Smooth muscle cell (in vitro differentiated cells): ENCODE measurements around the gene SHISA4. TPM values are rescaled to one million over a fixed set of nuclear protein-coding genes. Genes with fewer than 3 reads are reported as not detected.

Experiments used
- DNase-seq: peaks from one replicate; lab custom pipeline; 2025; ENCODE audit not compliant: unreplicated experiment; lab: John Stamatoyannopoulos, UW
- H2AFZ ChIP-seq: fragments of 200-600 bp; sonication (generic); 2 replicates; pipeline ENCODE4 v1.6.0; 2016; ENCODE audit warnings: antibody characterized with exemption, low read depth, mild to moderate bottlenecking
- H3F3A ChIP-seq: fragments of 200-600 bp; sonication (generic); 2 replicates; pipeline ENCODE4 v1.6.0; 2017; ENCODE audit warnings: antibody characterized with exemption, low read depth
- H3K27ac ChIP-seq: fragments of 200-600 bp; sonication (generic); 2 replicates; pipeline ENCODE4 v1.5.1; 2016; ENCODE audit warnings: low read depth, mild to moderate bottlenecking
- H3K27me3 ChIP-seq: fragments of 200-600 bp; sonication (generic); 2 replicates; pipeline ENCODE4 v1.6.1; 2016; ENCODE audit warnings: low read depth, mild to moderate bottlenecking
- H3K36me3 ChIP-seq: fragments of 200-600 bp; sonication (generic); 2 replicates; pipeline ENCODE4 v1.5.1; 2016; ENCODE audit warnings: low read depth
- H3K4me1 ChIP-seq: fragments of 200-600 bp; sonication (generic); 2 replicates; pipeline ENCODE4 v1.5.1; 2016; ENCODE audit warnings: low read depth
- H3K4me2 ChIP-seq: fragments of 200-600 bp; sonication (generic); 2 replicates; pipeline ENCODE4 v1.6.0; 2016; ENCODE audit warnings: mild to moderate bottlenecking
- H3K4me3 ChIP-seq: fragments of 200-600 bp; sonication (generic); 2 replicates; pipeline ENCODE4 v1.5.1; 2016; ENCODE audit warnings: mild to moderate bottlenecking
- H3K79me2 ChIP-seq: fragments of 200-600 bp; sonication (generic); 2 replicates; pipeline ENCODE4 v1.6.0; 2016; ENCODE audit warnings: low read depth, mild to moderate bottlenecking
- H3K9ac ChIP-seq: fragments of 200-600 bp; sonication (generic); 2 replicates; pipeline ENCODE4 v1.6.0; 2016; ENCODE audit warnings: low read depth
- H3K9me3 ChIP-seq: fragments of 200-600 bp; sonication (generic); replicated peaks from 2 replicates; pipeline ENCODE4 v1.5.1; 2016; ENCODE audit warnings: low read depth
- H4K20me1 ChIP-seq: fragments of 200-600 bp; sonication (generic); 2 replicates; pipeline ENCODE4 v1.6.0; 2016; ENCODE audit warnings: low read depth
- WGBS: methylation state at CpG from one replicate; pipeline ENCODE4 v1.1.7; 2016; ENCODE audit warnings: low lambda C conversion rate; 5-methylcytosine and 5-hydroxymethylcytosine counted together
- polyA plus RNA-seq: library from polyadenylated mRNA; unstranded; fragments of >200 nt; fragmentation: Nextera tagmentation; extraction: Ambion mirVana; gene quantifications from 2 replicates; pipeline ENCODE4 v1.2.1, GENCODE V29; 2016
- total RNA-seq: library from RNA; depleted of rRNA; stranded (reverse); fragments of >200 nt; gene quantifications from 2 replicates; pipeline ENCODE4 v1.2.3, GENCODE V29; 2014
- TF ChIP-seq, protein P1 (sequence below): fragments of 200-600 bp; sonication (generic); IDR thresholded peaks from 2 replicates; pipeline ENCODE4 v1.5.1; 2017; ENCODE audit warnings: borderline replicate concordance, mild to moderate bottlenecking, antibody characterized with exemption; ENCODE audit not compliant: insufficient read depth, poor library complexity, severe bottlenecking

The SHISA4 gene
- total and polyA plus RNA-seq, 2 experiments from 2014 or later: 30.1 to 73.5 TPM

DNA sequence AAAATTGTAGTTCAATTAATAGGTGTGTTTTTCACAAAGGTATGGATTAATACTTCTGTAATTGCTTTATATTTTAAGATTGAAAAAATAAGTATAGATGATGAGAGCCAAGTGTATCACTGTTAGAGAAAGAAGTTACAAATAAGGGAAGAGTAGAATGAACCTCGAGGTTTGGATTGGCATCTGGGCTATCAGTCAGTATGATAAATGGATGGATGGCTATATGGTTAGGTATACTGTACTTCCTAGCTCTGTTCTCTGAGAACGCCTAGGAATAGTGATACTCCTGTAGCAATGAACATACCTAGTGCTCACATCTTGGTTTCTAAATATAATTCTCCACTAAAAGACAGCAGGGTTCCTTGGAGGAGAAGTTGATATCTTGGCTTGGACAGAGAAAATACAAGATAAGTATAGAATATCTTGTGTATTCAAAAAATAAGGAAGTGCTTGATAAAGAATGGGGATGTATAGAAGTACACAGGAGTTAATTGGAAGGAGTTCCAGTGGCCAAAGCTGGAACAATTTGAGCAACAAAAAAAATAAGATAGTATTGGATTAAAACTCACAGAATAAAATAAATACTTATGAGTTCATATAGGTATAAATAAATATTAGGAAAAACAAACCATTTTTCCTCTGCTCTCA, 47.3 kb upstream of the SHISA4 start:
- TF ChIP-seq, protein P1, sequence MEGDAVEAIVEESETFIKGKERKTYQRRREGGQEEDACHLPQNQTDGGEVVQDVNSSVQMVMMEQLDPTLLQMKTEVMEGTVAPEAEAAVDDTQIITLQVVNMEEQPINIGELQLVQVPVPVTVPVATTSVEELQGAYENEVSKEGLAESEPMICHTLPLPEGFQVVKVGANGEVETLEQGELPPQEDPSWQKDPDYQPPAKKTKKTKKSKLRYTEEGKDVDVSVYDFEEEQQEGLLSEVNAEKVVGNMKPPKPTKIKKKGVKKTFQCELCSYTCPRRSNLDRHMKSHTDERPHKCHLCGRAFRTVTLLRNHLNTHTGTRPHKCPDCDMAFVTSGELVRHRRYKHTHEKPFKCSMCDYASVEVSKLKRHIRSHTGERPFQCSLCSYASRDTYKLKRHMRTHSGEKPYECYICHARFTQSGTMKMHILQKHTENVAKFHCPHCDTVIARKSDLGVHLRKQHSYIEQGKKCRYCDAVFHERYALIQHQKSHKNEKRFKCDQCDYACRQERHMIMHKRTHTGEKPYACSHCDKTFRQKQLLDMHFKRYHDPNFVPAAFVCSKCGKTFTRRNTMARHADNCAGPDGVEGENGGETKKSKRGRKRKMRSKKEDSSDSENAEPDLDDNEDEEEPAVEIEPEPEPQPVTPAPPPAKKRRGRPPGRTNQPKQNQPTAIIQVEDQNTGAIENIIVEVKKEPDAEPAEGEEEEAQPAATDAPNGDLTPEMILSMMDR: no peak
- peaks cover 100% of the 10 kb centered on the region for H3K79me2 ChIP-seq
- no peaks in the 10 kb centered on the region for H3F3A ChIP-seq
- no peak overlapping the region for H3K4me2 ChIP-seq
- no peak overlapping the region for H3K27ac ChIP-seq
- H3K27me3 ChIP-seq: no peaks in the 10 kb centered on the region
- no peak overlapping the region for H2AFZ ChIP-seq
- H3K4me1 ChIP-seq: no peaks in the 10 kb centered on the region
- H4K20me1 ChIP-seq: peaks cover 96% of the 10 kb centered on the region
- H3K9me3 ChIP-seq: no peaks in the 10 kb centered on the region
- H3K4me3 ChIP-seq: no peak overlapping the region
- no peaks in the 10 kb centered on the region for H3K36me3 ChIP-seq
- no peak overlapping the region for H3K9ac ChIP-seq
- no peak for DNase-seq
- WGBS: 93% methylated on average over 2 of the region's 2 CpGs

DNA sequence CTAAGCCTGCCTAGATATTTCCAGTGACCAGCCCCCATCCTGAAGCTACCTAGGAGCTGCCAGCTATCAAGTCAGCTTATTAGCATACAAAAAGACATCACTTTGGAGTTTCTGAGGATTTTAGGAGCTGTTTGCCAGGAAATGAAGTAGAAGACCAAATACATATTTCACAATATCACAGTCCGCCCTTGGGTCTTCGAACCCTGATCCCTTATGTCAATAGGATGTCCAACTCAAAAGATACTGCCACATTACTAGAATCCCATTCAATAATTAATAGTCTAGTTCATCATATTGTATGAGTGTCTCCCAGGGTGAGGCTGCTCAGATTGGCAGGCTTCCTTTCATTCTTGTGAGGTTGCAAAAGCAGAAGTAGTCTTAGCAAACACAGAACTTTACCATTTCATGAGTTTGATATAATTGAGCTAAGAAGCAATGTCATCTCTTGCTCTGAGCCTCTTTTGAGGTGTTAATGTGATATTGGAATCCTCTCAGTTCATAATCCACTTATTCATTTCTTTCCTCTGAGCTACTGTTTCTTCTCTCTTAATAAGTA, 46.1 kb upstream of the SHISA4 start:
- H3K9ac ChIP-seq: no peak overlapping the region
- peaks cover 97% of the 10 kb centered on the region for H4K20me1 ChIP-seq
- H3K79me2 ChIP-seq: peaks cover 98% of the 10 kb centered on the region
- no peaks in the 10 kb centered on the region for H3F3A ChIP-seq
- TF ChIP-seq, protein P1: no peak
- no peak overlapping the region for H3K4me2 ChIP-seq
- no peaks in the 10 kb centered on the region for H3K36me3 ChIP-seq
- H3K27me3 ChIP-seq: no peaks in the 10 kb centered on the region
- no peak overlapping the region for H3K4me3 ChIP-seq
- H3K4me1 ChIP-seq: no peaks in the 10 kb centered on the region
- no peak for DNase-seq
- 96% methylated on average over 2 of the region's 2 CpGs for WGBS
- H3K27ac ChIP-seq: no peak overlapping the region
- no peak overlapping the region for H2AFZ ChIP-seq
- H3K9me3 ChIP-seq: no peaks in the 10 kb centered on the region

DNA sequence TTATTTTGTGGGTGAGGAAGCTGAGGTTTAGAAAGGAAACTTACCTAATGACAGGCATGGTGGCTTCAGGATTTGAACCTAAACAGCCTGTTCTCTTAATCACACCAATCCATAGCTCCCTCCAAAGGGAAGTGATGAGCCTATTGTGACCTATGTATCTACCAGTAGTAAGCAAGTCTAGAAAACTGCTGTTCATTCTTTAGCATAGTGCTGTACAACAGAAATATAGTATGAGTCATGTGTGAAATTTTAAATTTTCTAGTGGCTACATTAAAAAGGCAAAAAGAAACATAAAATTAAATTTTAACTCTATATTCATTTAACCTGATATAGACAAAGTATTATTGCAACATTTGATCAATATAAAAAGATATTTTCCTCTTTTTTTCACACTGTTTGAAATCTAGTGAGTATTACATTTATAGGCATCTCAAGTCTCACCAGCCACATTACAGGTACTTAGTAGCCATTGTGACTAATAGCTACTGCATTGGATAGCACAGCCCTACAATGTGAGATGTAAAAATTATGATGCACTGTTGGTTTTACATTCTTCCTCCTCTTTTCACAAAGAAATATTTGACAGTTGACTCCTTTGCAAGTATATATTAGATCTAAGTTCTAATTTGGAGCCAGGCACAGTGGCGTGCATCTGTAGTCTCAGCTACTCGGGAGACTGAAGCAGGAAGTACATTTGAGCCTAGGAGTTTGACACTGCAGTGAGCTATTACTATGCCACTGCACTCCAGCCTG, 43.2 kb upstream of the SHISA4 start:
- TF ChIP-seq, protein P1: no peak
- Histone ChIP-seq H3K9ac (no peak overlapping the region), H3K27ac (no peak overlapping the region)

More for the DNA sequence above, 43.2 kb upstream of the SHISA4 start:
- Histone ChIP-seq H3K4me1 (no peaks in the 10 kb centered on the region), H3K4me3 (no peak overlapping the region), H3K27me3 (no peaks in the 10 kb centered on the region), H4K20me1 (peaks cover 83% of the 10 kb centered on the region), H3K36me3 (no peaks in the 10 kb centered on the region), H3F3A (no peaks in the 10 kb centered on the region), H3K9me3 (no peaks in the 10 kb centered on the region), H3K4me2 (no peak overlapping the region), H2AFZ (no peak overlapping the region), H3K79me2 (peaks cover 70% of the 10 kb centered on the region)
- 94% methylated on average over 2 of the region's 2 CpGs for WGBS
- DNase-seq: no peak
